ENCODE measurements around the gene SFRP2.

DNA sequence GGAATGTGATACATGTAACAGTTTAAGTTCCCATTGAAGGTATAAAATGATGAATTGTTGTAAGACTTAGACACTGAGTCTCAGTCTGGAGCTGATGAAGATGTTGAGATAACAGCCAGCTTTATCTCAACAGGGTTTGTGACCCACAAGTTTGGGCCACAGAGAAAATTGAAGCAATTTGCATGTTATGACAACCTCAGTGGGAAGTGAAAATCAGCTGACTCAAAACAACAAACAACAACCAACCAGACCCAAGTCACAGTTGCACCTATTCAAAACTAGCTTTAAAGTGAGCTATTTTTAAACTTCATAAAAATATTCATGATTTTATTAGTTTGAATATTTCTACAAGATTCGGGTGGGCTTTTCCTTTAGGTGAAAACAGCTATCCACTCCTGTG lies 8.0 kb downstream of the SFRP2 start:
- TF ChIP-seq, protein P1, sequence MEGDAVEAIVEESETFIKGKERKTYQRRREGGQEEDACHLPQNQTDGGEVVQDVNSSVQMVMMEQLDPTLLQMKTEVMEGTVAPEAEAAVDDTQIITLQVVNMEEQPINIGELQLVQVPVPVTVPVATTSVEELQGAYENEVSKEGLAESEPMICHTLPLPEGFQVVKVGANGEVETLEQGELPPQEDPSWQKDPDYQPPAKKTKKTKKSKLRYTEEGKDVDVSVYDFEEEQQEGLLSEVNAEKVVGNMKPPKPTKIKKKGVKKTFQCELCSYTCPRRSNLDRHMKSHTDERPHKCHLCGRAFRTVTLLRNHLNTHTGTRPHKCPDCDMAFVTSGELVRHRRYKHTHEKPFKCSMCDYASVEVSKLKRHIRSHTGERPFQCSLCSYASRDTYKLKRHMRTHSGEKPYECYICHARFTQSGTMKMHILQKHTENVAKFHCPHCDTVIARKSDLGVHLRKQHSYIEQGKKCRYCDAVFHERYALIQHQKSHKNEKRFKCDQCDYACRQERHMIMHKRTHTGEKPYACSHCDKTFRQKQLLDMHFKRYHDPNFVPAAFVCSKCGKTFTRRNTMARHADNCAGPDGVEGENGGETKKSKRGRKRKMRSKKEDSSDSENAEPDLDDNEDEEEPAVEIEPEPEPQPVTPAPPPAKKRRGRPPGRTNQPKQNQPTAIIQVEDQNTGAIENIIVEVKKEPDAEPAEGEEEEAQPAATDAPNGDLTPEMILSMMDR (IDR thresholded peaks at IDR 0.05): no peak
- no peak for TF ChIP-seq POLR2A (IDR thresholded peaks at IDR 0.05)
